CD4-positive, alpha-beta T cell (primary cell): ENCODE results near the gene TMC2. TPM values are rescaled to one million over a fixed set of nuclear protein-coding genes. Genes with fewer than 3 reads are reported as not detected.

Source experiments
- ATAC-seq: fragments of 200-7000 bp; cut with Tn5 transposase; one replicate; pipeline ENCODE4 v1.10.0; 2022; ENCODE audit warnings: mild to moderate bottlenecking; ENCODE audit not compliant: poor library complexity
- CTCF ChIA-PET: fragments of 350-600 bp; sonication (Branson Sonifier 250); formaldehyde crosslinking; loops from one replicate; lab custom pipeline; 2021; ENCODE audit warnings: antibody characterized with exemption, inconsistent platforms; lab: Charles Lee
- POLR2A ChIA-PET: fragments of 350-600 bp; sonication (Branson Sonifier 250); formaldehyde crosslinking; loops from one replicate; lab custom pipeline; 2021; ENCODE audit warnings: antibody characterized with exemption, inconsistent platforms; lab: Charles Lee
- DNase-seq, 14 experiments: peaks; one replicate each; pipeline ENCODE4 v3.0.0-alpha.2; 2013 to 2020; ENCODE audit warnings: mixed read lengths in 2 of 14
- H3K27ac ChIP-seq, 2 donors: one replicate each; pipeline versions ENCODE4 v1.5.1 to v1.7.0; 2013; ENCODE audit warnings: low read length in 2 of 2, low read depth in 1 of 2, mild to moderate bottlenecking in 1 of 2
- H3K27me3 ChIP-seq, 2 experiments: 1 replicate in 1 of 2; 2 replicates in 1 of 2; pipeline versions ENCODE4 v1.6.1 to v1.7.0; 2013; ENCODE audit warnings: low read length in 2 of 2, control low read depth in 1 of 2, mild to moderate bottlenecking in 1 of 2, moderate library complexity in 1 of 2; ENCODE audit not compliant: insufficient read depth in 2 of 2, control insufficient read depth in 1 of 2
- H3K36me3 ChIP-seq: one replicate; pipeline ENCODE4 v1.6.1; 2013; ENCODE audit warnings: low read length, control low read depth; ENCODE audit not compliant: insufficient read depth
- H3K4me1 ChIP-seq: one replicate; pipeline ENCODE4 v1.6.1; 2013; ENCODE audit warnings: low read length, control low read depth; ENCODE audit not compliant: insufficient read depth
- H3K4me3 ChIP-seq: one replicate; pipeline ENCODE4 v1.5.1; 2013; ENCODE audit warnings: mild to moderate bottlenecking, low read length, moderate library complexity
- H3K9me3 ChIP-seq, 2 experiments: 1 replicate in 1 of 2; 2 replicates in 1 of 2; pipeline versions ENCODE4 v1.6.1 to v1.7.0; 2013; ENCODE audit warnings: low read length in 2 of 2, mild to moderate bottlenecking in 2 of 2, control low read depth in 1 of 2, moderate library complexity in 1 of 2; ENCODE audit not compliant: control insufficient read depth in 1 of 2, insufficient read depth in 1 of 2
- H3K27ac Mint-ChIP-seq: one replicate; pipeline ENCODE4 v1.8.0; 2020; ENCODE audit warnings: mixed read lengths
- H3K27me3 Mint-ChIP-seq: one replicate; pipeline ENCODE4 v1.8.0; 2021; ENCODE audit warnings: mixed read lengths
- H3K36me3 Mint-ChIP-seq: one replicate; pipeline ENCODE4 v1.8.0; 2021; ENCODE audit warnings: low read depth, mixed read lengths
- H3K4me1 Mint-ChIP-seq: one replicate; pipeline ENCODE4 v1.8.0; 2021; ENCODE audit warnings: low read depth, mixed read lengths
- H3K4me3 Mint-ChIP-seq: one replicate; pipeline ENCODE4 v1.8.0; 2020; ENCODE audit warnings: mild to moderate bottlenecking, mixed read lengths
- H3K9me3 Mint-ChIP-seq: one replicate; pipeline ENCODE4 v1.8.0; 2020; ENCODE audit warnings: mixed read lengths
- intact Hi-C, 2 experiments: fragments of 100-400 bp; cut with DNase I in 1 of 2; cut with micrococcal nuclease in 1 of 2; formaldehyde crosslinking; loops; one replicate each; pipeline versions ENCODE4 v1.15.1 to v1.9.0; 2023 to 2025; cut with DNase I, micrococcal nuclease
- total RNA-seq, 174 experiments: library from RNA in 2 of 174; stranded (reverse) in 2 of 174; gene quantifications; one replicate each; pipeline ENCODE4 v1.2.3 and lab custom pipeline; 2021 to 2026
- TF ChIP-seq, protein P1 (sequence below): fragments of 200-600 bp; IDR thresholded peaks from one replicate; pipeline ENCODE4 v1.8.0; 2022; ENCODE audit warnings: antibody characterized with exemption, mild to moderate bottlenecking

Gene TMC2
- total RNA-seq, 2 experiments from 2014 or later: not detected

DNA sequence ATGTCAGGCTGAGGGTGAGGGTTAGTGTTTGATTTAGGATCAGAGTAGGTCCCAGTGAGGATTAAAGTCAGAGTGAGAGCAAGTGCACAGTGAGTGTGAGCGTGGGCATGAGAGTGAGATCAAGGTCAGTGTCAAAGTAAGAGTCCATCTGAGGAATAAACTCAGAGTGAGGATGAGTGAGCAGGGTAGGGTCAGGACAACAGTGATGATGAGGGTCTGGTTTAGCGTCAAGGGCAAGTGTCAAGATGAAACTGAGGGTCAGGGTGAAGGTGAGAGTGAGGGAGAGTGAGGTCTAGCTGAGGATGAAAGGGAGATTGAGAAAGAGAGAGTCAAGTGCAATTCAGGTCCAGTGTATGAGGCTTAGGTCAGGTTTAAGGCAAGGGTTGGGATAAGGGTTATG lies 20.0 kb upstream of the TMC2 start:
- Histone ChIP-seq H3K4me1 (peaks cover under 1% of the 10 kb centered on the region), H3K27me3 (peaks cover 0 to 13% of the 10 kb centered on the region in 2 experiments), H3K27ac (no peak overlapping the region), H3K36me3 (no peaks in the 10 kb centered on the region), H3K4me3 (no peak overlapping the region), H3K9me3 (no peaks in the 10 kb centered on the region)
- DNase-seq (no peak), ATAC-seq (no peak)
- H3K4me3 Mint-ChIP-seq: no peak overlapping the region
- TF ChIP-seq, protein P1, sequence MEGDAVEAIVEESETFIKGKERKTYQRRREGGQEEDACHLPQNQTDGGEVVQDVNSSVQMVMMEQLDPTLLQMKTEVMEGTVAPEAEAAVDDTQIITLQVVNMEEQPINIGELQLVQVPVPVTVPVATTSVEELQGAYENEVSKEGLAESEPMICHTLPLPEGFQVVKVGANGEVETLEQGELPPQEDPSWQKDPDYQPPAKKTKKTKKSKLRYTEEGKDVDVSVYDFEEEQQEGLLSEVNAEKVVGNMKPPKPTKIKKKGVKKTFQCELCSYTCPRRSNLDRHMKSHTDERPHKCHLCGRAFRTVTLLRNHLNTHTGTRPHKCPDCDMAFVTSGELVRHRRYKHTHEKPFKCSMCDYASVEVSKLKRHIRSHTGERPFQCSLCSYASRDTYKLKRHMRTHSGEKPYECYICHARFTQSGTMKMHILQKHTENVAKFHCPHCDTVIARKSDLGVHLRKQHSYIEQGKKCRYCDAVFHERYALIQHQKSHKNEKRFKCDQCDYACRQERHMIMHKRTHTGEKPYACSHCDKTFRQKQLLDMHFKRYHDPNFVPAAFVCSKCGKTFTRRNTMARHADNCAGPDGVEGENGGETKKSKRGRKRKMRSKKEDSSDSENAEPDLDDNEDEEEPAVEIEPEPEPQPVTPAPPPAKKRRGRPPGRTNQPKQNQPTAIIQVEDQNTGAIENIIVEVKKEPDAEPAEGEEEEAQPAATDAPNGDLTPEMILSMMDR: no peak
- peaks cover 19% of the 10 kb centered on the region for H3K27me3 Mint-ChIP-seq
- H3K9me3 Mint-ChIP-seq: no peaks in the 10 kb centered on the region
- POLR2A ChIA-PET: no interaction called here
- H3K36me3 Mint-ChIP-seq: no peaks in the 10 kb centered on the region
- intact Hi-C loops: no loop called here
- no peak overlapping the region for H3K27ac Mint-ChIP-seq
- no peaks in the 10 kb centered on the region for H3K4me1 Mint-ChIP-seq
- CTCF ChIA-PET: no interaction called here

DNA sequence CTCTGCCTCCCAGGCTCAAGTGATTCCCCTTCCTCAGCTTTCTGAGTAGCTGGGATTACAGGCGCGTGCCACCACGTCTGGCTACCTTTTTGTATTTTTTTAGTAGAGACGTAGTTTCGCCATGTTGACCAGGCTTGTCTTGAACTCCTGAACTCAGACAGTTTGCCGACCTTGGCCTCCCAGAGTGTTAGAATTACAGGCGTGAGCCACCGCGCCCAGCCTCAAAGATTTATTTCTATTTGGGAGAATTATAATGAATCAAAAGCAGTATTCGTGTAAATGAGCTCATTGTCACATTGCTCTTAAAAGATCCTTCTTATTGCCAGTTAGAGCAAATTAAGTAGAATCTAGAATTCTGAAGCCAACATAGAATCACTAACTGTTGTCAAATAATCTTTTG lies 18.3 kb upstream of the TMC2 start:
- POLR2A ChIA-PET: no interaction called here
- no peaks in the 10 kb centered on the region for H3K36me3 Mint-ChIP-seq
- DNase-seq (no peak), ATAC-seq (no peak)
- Histone ChIP-seq H3K27me3 (peaks cover 0 to 3% of the 10 kb centered on the region in 2 experiments), H3K9me3 (no peaks in the 10 kb centered on the region), H3K4me3 (no peak overlapping the region), H3K4me1 (peaks cover 4% of the 10 kb centered on the region), H3K27ac (no peak overlapping the region), H3K36me3 (no peaks in the 10 kb centered on the region)
- H3K27me3 Mint-ChIP-seq: peaks cover 9% of the 10 kb centered on the region
- TF ChIP-seq, protein P1: no peak
- H3K27ac Mint-ChIP-seq: no peak overlapping the region
- H3K4me1 Mint-ChIP-seq: no peaks in the 10 kb centered on the region
- CTCF ChIA-PET: no interaction called here
- no peaks in the 10 kb centered on the region for H3K9me3 Mint-ChIP-seq
- no peak overlapping the region for H3K4me3 Mint-ChIP-seq
- intact Hi-C loops: no loop called here

DNA sequence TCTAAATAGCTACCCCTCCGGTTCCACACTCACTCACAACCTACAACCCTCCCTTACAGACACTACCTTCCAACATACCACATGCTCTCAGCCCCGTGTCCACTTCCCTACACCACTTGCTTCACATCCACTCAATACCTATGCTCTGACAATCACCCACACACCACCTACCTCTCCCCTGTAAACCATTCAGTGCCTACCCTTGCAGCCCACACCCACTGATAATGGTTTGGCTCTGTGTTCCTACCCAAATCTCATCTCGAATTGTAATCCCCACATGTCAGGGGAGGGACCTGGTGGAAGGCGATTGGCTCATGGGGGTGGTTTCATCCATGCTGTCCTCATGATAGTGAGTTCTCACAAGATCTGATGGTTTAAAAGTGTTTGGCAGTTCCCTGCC lies 17.8 kb upstream of the TMC2 start:
- no peak overlapping the region for H3K4me3 Mint-ChIP-seq
- Histone ChIP-seq H3K9me3 (no peaks in the 10 kb centered on the region), H3K27me3 (no peaks in the 10 kb centered on the region), H3K36me3 (no peaks in the 10 kb centered on the region), H3K27ac (no peak overlapping the region), H3K4me1 (peaks cover 4% of the 10 kb centered on the region), H3K4me3 (no peak overlapping the region)
- H3K36me3 Mint-ChIP-seq: no peaks in the 10 kb centered on the region
- intact Hi-C loops: no loop called here
- H3K9me3 Mint-ChIP-seq: no peaks in the 10 kb centered on the region
- ChIA-PET POLR2A (no interaction called here), CTCF (no interaction called here)
- ATAC-seq: no peak
- peaks cover 4% of the 10 kb centered on the region for H3K27me3 Mint-ChIP-seq
- no peak for DNase-seq
- H3K4me1 Mint-ChIP-seq: no peaks in the 10 kb centered on the region
- H3K27ac Mint-ChIP-seq: no peak overlapping the region
- TF ChIP-seq, protein P1: no peak
